GM12873 (cell line): ENCODE results near the gene PRM3.

ENCODE experiments used
- CTCF ChIP-seq: IDR thresholded peaks from 2 replicates; pipeline ENCODE4 v1.5.1; 2012; ENCODE audit warnings: low read depth, mild to moderate bottlenecking, moderate library complexity, low read length, control low read depth; ENCODE audit not compliant: insufficient read depth; ENCODE audit errors: missing control alignments

The PRM3 gene

GRCh38 chr16:11253009-11253994 lies 20.1 kb downstream of the PRM3 start:
- no peak for TF ChIP-seq CTCF

- TF ChIP-seq CTCF = no peak
Observed at GRCh38 chr16:11252482-11252931, 20.9 kb downstream of the PRM3 start.

GRCh38 chr16:11251525-11252481 lies 21.6 kb downstream of the PRM3 start:
- TF ChIP-seq CTCF = no peak

- TF ChIP-seq CTCF = no peak
Observed at GRCh38 chr16:11250786-11251524, 22.5 kb downstream of the PRM3 start.

GRCh38 chr16:11250091-11250785 lies 23.2 kb downstream of the PRM3 start:
- no peak for TF ChIP-seq CTCF

GRCh38 chr16:11249233-11250061 lies 24.0 kb downstream of the PRM3 start:
- TF ChIP-seq CTCF = no peak
